ENCODE measurements around the gene PCDHA11. TPM values are rescaled to one million over a fixed set of nuclear protein-coding genes. Genes with fewer than 3 reads are reported as not detected.

The PCDHA11 gene
- total RNA-seq, 4 donors from 2014 or later = under 0.01 to 0.11 (median 0.04) TPM; not detected in 1

Other genes starting within 250 kb of the PCDHA11 start
- gene CD14, start 235.8 kb upstream of the PCDHA11 start, total RNA-seq = 10 to 100 TPM in 3 of 4 donors, 1 to 10 TPM in 1; 7.6 to 58.1 (median 30.9) TPM
- 10 to 100 TPM; 18.4 to 46.7 (median 28.2) TPM for gene TMCO6, start 229.5 kb upstream of the PCDHA11 start, total RNA-seq
- 10 to 100 TPM; 31.3 to 56.3 (median 42.5) TPM for gene NDUFA2, start 221.3 kb upstream of the PCDHA11 start, total RNA-seq
- gene IK, start 221.1 kb upstream of the PCDHA11 start, total RNA-seq = 100 to 1,000 TPM in 1 of 4 donors, 10 to 100 TPM in 3; 44.9 to 110 (median 79.8) TPM
- 10 to 100 TPM; 24.2 to 29.5 (median 25.4) TPM for gene WDR55, start 204.1 kb upstream of the PCDHA11 start, total RNA-seq
- under 1 TPM in 2 of 4 donors, not detected in 2; 0.19 to 0.75 TPM for gene DND1, start 195.4 kb upstream of the PCDHA11 start, total RNA-seq
- 10 to 100 TPM; 44.3 to 74.0 (median 62.9) TPM for gene HARS1, start 177.6 kb upstream of the PCDHA11 start, total RNA-seq
- gene HARS2, start 177.5 kb upstream of the PCDHA11 start, total RNA-seq = 10 to 100 TPM; 13.3 to 24.2 (median 22.8) TPM
- gene ZMAT2, start 168.5 kb upstream of the PCDHA11 start, total RNA-seq = 10 to 100 TPM; 25.2 to 52.4 (median 41.3) TPM
- gene PCDHA1, start 82.8 kb upstream of the PCDHA11 start, total RNA-seq = not detected
- gene PCDHA2, start 74.1 kb upstream of the PCDHA11 start, total RNA-seq = not detected
- under 1 TPM in 3 of 4 donors, not detected in 1; 0.09 to 0.19 (median 0.18) TPM for gene PCDHA3, start 67.9 kb upstream of the PCDHA11 start, total RNA-seq
- gene PCDHA4, start 61.9 kb upstream of the PCDHA11 start, total RNA-seq = under 1 TPM; 0.18 to 0.38 (median 0.27) TPM
- under 1 TPM in 3 of 4 donors, not detected in 1; 0.09 to 0.19 (median 0.15) TPM for gene PCDHA5, start 47.3 kb upstream of the PCDHA11 start, total RNA-seq
- gene PCDHA6, start 41.0 kb upstream of the PCDHA11 start, total RNA-seq = under 1 TPM in 3 of 4 donors, not detected in 1; 0.19 to 0.27 (median 0.21) TPM
- under 1 TPM in 2 of 4 donors, not detected in 2; 0.15 to 0.19 TPM for gene PCDHA7, start 34.7 kb upstream of the PCDHA11 start, total RNA-seq
- gene PCDHA8, start 27.8 kb upstream of the PCDHA11 start, total RNA-seq = under 1 TPM in 1 of 4 donors, not detected in 3; 0.19 TPM
- under 1 TPM in 1 of 4 donors, not detected in 3; 0.19 TPM for gene PCDHA9, start 20.6 kb upstream of the PCDHA11 start, total RNA-seq
- gene PCDHA10, start 13.1 kb upstream of the PCDHA11 start, total RNA-seq = under 1 TPM; under 0.01 to 0.15 (median 0.08) TPM
- gene PCDHA12, start 6.4 kb downstream of the PCDHA11 start, total RNA-seq = under 1 TPM in 2 of 4 donors, not detected in 2; 0.15 to 0.26 TPM
- gene PCDHA13, start 13.2 kb downstream of the PCDHA11 start, total RNA-seq = under 1 TPM in 1 of 4 donors, not detected in 3; 0.19 TPM
- gene PCDHAC1, start 57.3 kb downstream of the PCDHA11 start, total RNA-seq = under 1 TPM in 3 of 4 donors, not detected in 1; 0.06 to 0.27 (median 0.19) TPM
- 1 to 10 TPM in 1 of 4 donors, under 1 TPM in 1, not detected in 2; 0.19 to 2.2 TPM for gene PCDHAC2, start 97.5 kb downstream of the PCDHA11 start, total RNA-seq
- gene PCDHB1, start 182.4 kb downstream of the PCDHA11 start, total RNA-seq = not detected
- gene PCDHB2, start 225.7 kb downstream of the PCDHA11 start, total RNA-seq = 1 to 10 TPM in 2 of 4 donors, under 1 TPM in 2; 0.53 to 2.3 (median 0.97) TPM
- under 1 TPM; 0.30 to 0.76 (median 0.71) TPM for gene PCDHB3, start 231.5 kb downstream of the PCDHA11 start, total RNA-seq

Measured in esophagus squamous epithelium (tissue), 4 donors.